Activated T-cell treated with anti-CD3 and anti-CD28 coated beads, Interleukin-2, amount 50 U/mL, for 24 hours (primary cell): ENCODE data around the gene ARCN1.

ENCODE experiments used
- DNase-seq: peaks from one replicate; pipeline ENCODE4 v3.0.0-alpha.2; 2020
- H3K27ac Mint-ChIP-seq: 2 replicates; pipeline ENCODE4 v1.8.0; 2020; ENCODE audit warnings: mild to moderate bottlenecking, mixed read lengths
- H3K27me3 Mint-ChIP-seq: 2 replicates; pipeline ENCODE4 v1.8.0; 2020; ENCODE audit warnings: mixed read lengths
- H3K36me3 Mint-ChIP-seq: 2 replicates; pipeline ENCODE4 v1.8.0; 2020; ENCODE audit warnings: low read depth, mixed read lengths
- H3K4me1 Mint-ChIP-seq: 2 replicates; pipeline ENCODE4 v1.8.0; 2020; ENCODE audit warnings: low read depth, mixed read lengths
- H3K4me3 Mint-ChIP-seq: 2 replicates; pipeline ENCODE4 v1.8.0; 2020; ENCODE audit warnings: mild to moderate bottlenecking, moderate library complexity, mixed read lengths
- H3K9me3 Mint-ChIP-seq: 2 replicates; pipeline ENCODE4 v1.8.0; 2020; ENCODE audit warnings: mixed read lengths

ARCN1 gene

GRCh38 chr11:118628861-118629549, 56.8 kb downstream of the ARCN1 start:
- Mint-ChIP-seq H3K27me3 (no peaks in the 10 kb centered on the region), H3K36me3 (no peaks in the 10 kb centered on the region), H3K9me3 (no peaks in the 10 kb centered on the region), H3K4me3 (no peak overlapping the region), H3K4me1 (no peaks in the 10 kb centered on the region), H3K27ac (no peak overlapping the region)
- no peak for DNase-seq

DNA sequence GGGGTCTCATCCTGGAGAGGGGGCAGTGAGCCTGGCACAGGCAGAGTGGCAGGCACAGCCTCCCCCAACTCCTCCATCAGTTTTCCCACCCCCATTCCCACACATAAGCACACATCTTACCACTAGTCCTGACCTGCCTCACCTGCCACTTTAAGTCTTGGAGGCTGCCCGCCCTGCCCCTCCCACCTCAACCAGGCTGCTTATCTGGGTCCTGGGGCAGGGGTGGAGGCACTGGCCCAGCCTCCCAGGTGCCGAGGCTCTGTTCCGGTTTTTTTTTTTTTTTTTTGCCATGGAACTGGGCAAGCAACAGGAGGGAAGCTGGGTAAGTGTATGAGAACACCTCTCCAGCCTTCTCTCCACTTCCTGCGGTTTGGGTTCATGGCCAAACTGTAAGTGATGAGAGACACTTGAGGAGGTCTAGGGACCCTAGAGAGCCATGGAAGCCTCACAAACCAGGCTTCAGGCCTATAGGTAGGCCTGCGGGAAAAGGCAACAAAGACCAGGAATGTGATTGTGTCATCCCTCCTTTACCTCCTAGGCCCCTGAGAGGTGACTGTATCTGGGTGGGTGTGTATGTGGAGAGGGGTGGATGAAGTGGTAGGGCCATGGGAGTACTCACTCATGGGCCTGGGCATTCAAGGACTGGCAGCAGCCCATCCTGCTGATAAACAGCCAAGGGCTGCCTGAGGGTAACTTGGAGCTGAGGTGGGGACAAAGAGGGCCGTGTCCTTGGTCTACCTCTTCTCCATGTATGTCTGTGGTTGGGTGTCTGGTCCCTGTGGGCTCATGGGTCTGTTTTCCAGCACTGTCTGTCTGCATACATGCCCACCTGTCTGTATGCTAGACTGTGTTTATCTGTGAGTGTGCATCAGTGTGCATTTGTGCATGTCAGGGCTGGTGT, 57.8 kb downstream of the ARCN1 start:
- H3K4me3 Mint-ChIP-seq: no peak overlapping the region
- no peaks in the 10 kb centered on the region for H3K4me1 Mint-ChIP-seq
- H3K9me3 Mint-ChIP-seq: no peaks in the 10 kb centered on the region
- H3K27ac Mint-ChIP-seq: no peak overlapping the region
- DNase-seq: no peak
- H3K27me3 Mint-ChIP-seq: no peaks in the 10 kb centered on the region
- no peaks in the 10 kb centered on the region for H3K36me3 Mint-ChIP-seq

GRCh38 chr11:118631142-118631909, 59.1 kb downstream of the ARCN1 start:
- no peak for DNase-seq
- Mint-ChIP-seq H3K27me3 (no peaks in the 10 kb centered on the region), H3K4me3 (no peak overlapping the region), H3K36me3 (no peaks in the 10 kb centered on the region), H3K27ac (no peak overlapping the region), H3K9me3 (no peaks in the 10 kb centered on the region), H3K4me1 (no peaks in the 10 kb centered on the region)

- no peak overlapping the region for H3K27ac Mint-ChIP-seq
- no peaks in the 10 kb centered on the region for H3K27me3 Mint-ChIP-seq
- no peaks in the 10 kb centered on the region for H3K4me1 Mint-ChIP-seq
- no peak overlapping the region for H3K4me3 Mint-ChIP-seq
- no peaks in the 10 kb centered on the region for H3K36me3 Mint-ChIP-seq
- no peak for DNase-seq
- no peaks in the 10 kb centered on the region for H3K9me3 Mint-ChIP-seq
These were observed 60.5 kb downstream of the ARCN1 start for GRCh38 chr11:118632577-118633318.

DNA sequence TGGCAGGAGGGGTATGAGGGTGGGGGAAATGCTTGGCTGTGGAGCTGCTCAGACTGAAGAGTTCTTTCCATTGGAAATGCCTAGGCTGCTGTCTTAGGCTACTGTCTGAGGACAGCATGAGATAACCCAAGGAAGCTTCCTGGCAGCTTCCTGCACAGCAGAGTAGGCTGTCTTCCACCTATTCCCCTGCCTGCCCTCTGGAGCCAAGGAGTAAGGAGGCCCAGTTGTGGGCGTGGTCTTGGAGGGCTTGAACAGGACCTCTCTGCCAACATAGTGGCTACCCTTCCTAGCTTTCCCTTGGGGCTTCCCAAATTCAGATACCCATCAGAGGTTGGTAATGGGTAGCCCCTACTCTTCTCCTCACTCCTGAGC, 61.1 kb downstream of the ARCN1 start:
- Mint-ChIP-seq H3K9me3 (no peaks in the 10 kb centered on the region), H3K27ac (no peak overlapping the region), H3K36me3 (no peaks in the 10 kb centered on the region), H3K27me3 (no peaks in the 10 kb centered on the region), H3K4me1 (no peaks in the 10 kb centered on the region), H3K4me3 (no peak overlapping the region)
- DNase-seq: no peak

GRCh38 chr11:118633979-118634378, 61.8 kb downstream of the ARCN1 start:
- Mint-ChIP-seq H3K27ac (no peak overlapping the region), H3K36me3 (no peaks in the 10 kb centered on the region), H3K9me3 (no peaks in the 10 kb centered on the region), H3K4me3 (no peak overlapping the region), H3K4me1 (no peaks in the 10 kb centered on the region), H3K27me3 (no peaks in the 10 kb centered on the region)
- DNase-seq: no peak

- H3K9me3 Mint-ChIP-seq: no peaks in the 10 kb centered on the region
- H3K4me1 Mint-ChIP-seq: no peaks in the 10 kb centered on the region
- no peak for DNase-seq
- H3K27me3 Mint-ChIP-seq: no peaks in the 10 kb centered on the region
- H3K36me3 Mint-ChIP-seq: no peaks in the 10 kb centered on the region
- H3K4me3 Mint-ChIP-seq: no peak overlapping the region
- H3K27ac Mint-ChIP-seq: no peak overlapping the region
These were observed 62.4 kb downstream of the ARCN1 start for GRCh38 chr11:118634431-118635236.

- DNase-seq: no peak
- no peaks in the 10 kb centered on the region for H3K36me3 Mint-ChIP-seq
- no peaks in the 10 kb centered on the region for H3K27me3 Mint-ChIP-seq
- H3K4me1 Mint-ChIP-seq: no peaks in the 10 kb centered on the region
- H3K27ac Mint-ChIP-seq: no peak overlapping the region
- H3K4me3 Mint-ChIP-seq: no peak overlapping the region
- H3K9me3 Mint-ChIP-seq: no peaks in the 10 kb centered on the region
These were observed 63.0 kb downstream of the ARCN1 start for GRCh38 chr11:118635237-118635591.

DNA sequence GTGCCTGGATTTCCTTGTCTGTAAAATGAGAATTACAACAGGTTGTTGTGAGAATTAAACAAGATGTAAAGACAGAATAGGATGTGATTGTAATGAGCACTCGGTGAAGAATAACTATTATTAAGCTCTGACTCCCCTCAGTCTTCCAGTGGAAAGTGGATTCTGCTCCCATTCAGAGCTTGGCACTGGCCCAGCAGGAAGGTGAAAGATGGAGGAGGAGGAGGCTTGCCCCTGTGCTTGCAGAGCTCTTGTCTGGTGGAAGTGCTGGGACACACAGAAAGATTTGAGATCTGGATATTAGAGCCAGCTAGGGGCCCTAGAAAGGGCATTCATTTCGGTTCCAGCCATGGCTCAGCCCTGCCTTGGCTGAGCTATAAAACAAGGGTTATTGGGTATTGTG, 63.4 kb downstream of the ARCN1 start:
- H3K4me3 Mint-ChIP-seq: no peak overlapping the region

DNA sequence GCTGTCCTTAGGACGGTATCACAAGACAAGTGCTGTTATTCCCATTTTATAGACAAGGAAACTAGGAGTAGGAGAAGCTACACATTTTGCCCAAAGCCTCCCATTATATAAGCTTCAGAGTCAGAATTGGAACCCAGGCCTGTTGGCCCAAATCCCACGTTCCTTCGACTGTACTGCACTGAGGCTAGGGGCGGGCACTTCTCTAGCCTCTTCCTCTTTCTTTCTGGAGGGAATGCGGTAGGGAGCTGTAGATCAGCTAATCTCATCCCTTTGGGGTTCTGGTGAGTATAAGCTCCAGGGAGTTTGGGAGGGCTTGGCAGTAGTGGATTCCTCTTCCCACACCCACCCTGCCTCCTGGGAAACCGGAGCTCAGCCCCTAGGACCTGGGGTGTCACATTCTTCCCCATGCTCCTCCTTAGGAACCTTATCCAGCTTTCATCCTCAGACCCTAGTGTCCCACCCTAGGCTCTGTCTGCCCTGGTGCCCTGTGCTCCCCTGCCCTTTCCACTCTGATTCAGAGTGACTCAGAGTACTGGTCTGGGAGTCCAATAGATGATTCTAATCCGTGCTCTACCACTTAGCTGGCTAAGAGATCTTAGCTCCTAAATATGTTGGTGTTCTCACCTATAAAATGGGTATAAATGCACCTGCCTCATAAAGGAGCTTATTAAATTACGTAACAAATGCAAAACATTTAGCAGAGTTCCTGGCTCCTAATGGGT, 64.5 kb downstream of the ARCN1 start:
- H3K36me3 Mint-ChIP-seq: no peaks in the 10 kb centered on the region
- H3K4me3 Mint-ChIP-seq: no peak overlapping the region
- no peak overlapping the region for H3K27ac Mint-ChIP-seq
- no peaks in the 10 kb centered on the region for H3K9me3 Mint-ChIP-seq
- DNase-seq: no peak
- H3K27me3 Mint-ChIP-seq: no peaks in the 10 kb centered on the region
- H3K4me1 Mint-ChIP-seq: no peaks in the 10 kb centered on the region

More for the DNA sequence above, 63.4 kb downstream of the ARCN1 start:
- H3K36me3 Mint-ChIP-seq: no peaks in the 10 kb centered on the region
- DNase-seq: no peak
- H3K4me1 Mint-ChIP-seq: no peaks in the 10 kb centered on the region
- H3K27me3 Mint-ChIP-seq: no peaks in the 10 kb centered on the region
- H3K9me3 Mint-ChIP-seq: no peaks in the 10 kb centered on the region
- H3K27ac Mint-ChIP-seq: no peak overlapping the region

DNA sequence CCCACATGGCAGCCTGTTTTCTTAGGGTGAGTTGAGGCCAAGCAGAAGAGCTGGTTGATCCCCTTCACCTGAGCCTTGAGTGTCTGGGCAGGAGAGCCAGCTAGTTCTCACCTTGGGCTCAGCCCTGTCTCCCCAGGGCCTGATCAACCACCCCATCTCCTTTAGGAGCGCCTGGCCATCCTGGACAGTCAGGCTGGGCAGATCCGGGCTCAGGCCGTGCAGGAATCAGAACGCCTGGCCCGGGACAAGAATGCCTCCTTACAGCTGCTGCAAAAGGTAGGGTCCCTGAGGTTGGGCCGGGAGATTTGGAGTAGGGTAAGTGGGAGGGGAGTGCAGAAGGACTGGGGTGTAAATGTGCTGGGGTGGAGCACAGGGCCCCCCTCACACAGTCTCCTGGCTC, 66.5 kb downstream of the ARCN1 start:
- Mint-ChIP-seq H3K27ac (no peak overlapping the region), H3K27me3 (no peaks in the 10 kb centered on the region), H3K9me3 (no peaks in the 10 kb centered on the region), H3K4me3 (no peak overlapping the region), H3K4me1 (no peaks in the 10 kb centered on the region), H3K36me3 (no peaks in the 10 kb centered on the region)
- no peak for DNase-seq

DNA sequence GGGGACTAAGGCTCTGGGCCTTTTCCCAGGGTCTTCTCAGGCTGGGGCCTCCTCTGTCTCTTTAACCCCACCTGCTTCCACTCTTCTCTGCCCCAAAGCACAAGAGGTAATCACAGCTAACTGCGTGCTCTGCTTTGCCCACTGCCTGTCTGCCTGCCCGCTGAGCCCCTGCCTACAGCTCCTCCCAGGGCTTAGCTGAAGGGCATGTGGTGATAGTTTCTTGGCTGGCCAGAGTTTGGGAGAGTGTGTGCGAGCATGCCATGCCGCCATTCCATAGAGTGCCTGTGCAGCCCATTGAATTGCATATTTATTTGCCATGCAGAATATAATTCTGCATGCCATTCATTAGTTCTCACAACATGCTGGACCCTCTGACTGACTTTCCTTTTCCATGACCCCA, 67.7 kb downstream of the ARCN1 start:
- Mint-ChIP-seq H3K4me3 (no peak overlapping the region), H3K36me3 (no peaks in the 10 kb centered on the region)

More for the DNA sequence above, 67.7 kb downstream of the ARCN1 start:
- Mint-ChIP-seq H3K4me1 (no peaks in the 10 kb centered on the region), H3K27ac (no peak overlapping the region), H3K9me3 (no peaks in the 10 kb centered on the region), H3K27me3 (no peaks in the 10 kb centered on the region)
- no peak for DNase-seq
